ENCODE measurements around the gene STAMBP.
"Not testable (repeated sequence)": the region's sequence is repeated elsewhere in the genome, so short reads cannot be mapped to it uniquely, and the experiment has no call there.

The STAMBP gene

GRCh38 chr2:73888388-73888787, 59.6 kb downstream of the STAMBP start:
- DNase-seq = no peak

- DNase-seq = no peak
Observed at GRCh38 chr2:73889206-73889605, 60.4 kb downstream of the STAMBP start.

GRCh38 chr2:73890301-73891092, 61.7 kb downstream of the STAMBP start:
- DNase-seq = no peak

GRCh38 chr2:73891276-73891901, 62.6 kb downstream of the STAMBP start:
- DNase-seq = no peak

GRCh38 chr2:73892631-73893329, 64.0 kb downstream of the STAMBP start, which contains the start of gene ACTG2:
Gene ACTG2, plus strand, starts transcription at chr2:73893008. Its CDS starts 8,304 bp downstream, at chr2:73901312.
- DNase-seq = no peak

- no peak for DNase-seq
Observed at GRCh38 chr2:73893764-73894474, 65.2 kb downstream of the STAMBP start.

GRCh38 chr2:73894475-73894850, 65.7 kb downstream of the STAMBP start:
- DNase-seq = no peak

- DNase-seq = no peak
Observed at GRCh38 chr2:73894877-73895276, 66.1 kb downstream of the STAMBP start.

GRCh38 chr2:73895473-73895872, 66.7 kb downstream of the STAMBP start:
- DNase-seq = no peak

GRCh38 chr2:73896362-73897239, 67.8 kb downstream of the STAMBP start:
- no peak for DNase-seq

- no peak for DNase-seq
Observed at GRCh38 chr2:73897240-73897583, 68.5 kb downstream of the STAMBP start.

GRCh38 chr2:73897934-73898333, 69.2 kb downstream of the STAMBP start:
- no peak for DNase-seq

GRCh38 chr2:73899801-73900336, 71.1 kb downstream of the STAMBP start:
- no peak for DNase-seq

- no peak for DNase-seq
Observed at GRCh38 chr2:73901143-73901542, 72.4 kb downstream of the STAMBP start.

GRCh38 chr2:73902284-73902683, 73.5 kb downstream of the STAMBP start:
- DNase-seq = no peak

GRCh38 chr2:73903313-73903712, 74.6 kb downstream of the STAMBP start:
- no peak for DNase-seq

GRCh38 chr2:73903949-73904613, 75.3 kb downstream of the STAMBP start:
- DNase-seq = not testable (repeated sequence)

- DNase-seq = no peak
Observed at GRCh38 chr2:73904952-73905351, 76.2 kb downstream of the STAMBP start.

GRCh38 chr2:73906847-73907505, 78.2 kb downstream of the STAMBP start:
- no peak for DNase-seq

GRCh38 chr2:73907840-73908452, 79.2 kb downstream of the STAMBP start:
- peak; percentile 11 for DNase-seq

Data from NK-92 treated with Interleukin-12 subunit alpha and Interleukin-12 subunit beta, amount 100 ng/mL, for 24 hours (cell line).